ENCODE data around the gene LOXL3.

The LOXL3 gene

GRCh38 chr2:74550231-74550630 is 3.5 kb downstream of the LOXL3 start:
- DNase-seq (ENCODE audit: low spot score): no peak

- DNase-seq (ENCODE audit: low spot score): peak; percentile 18
Measured at GRCh38 chr2:74548900-74549826, 4.6 kb downstream of the LOXL3 start.

- DNase-seq (ENCODE audit: low spot score): no peak
Measured at GRCh38 chr2:74548285-74548899, 5.3 kb downstream of the LOXL3 start.

- DNase-seq (ENCODE audit: low spot score): no peak
Measured at GRCh38 chr2:74546004-74546403, 7.7 kb downstream of the LOXL3 start.

GRCh38 chr2:74544634-74545033 is 9.1 kb downstream of the LOXL3 start:
- no peak for DNase-seq (ENCODE audit: low spot score)

GRCh38 chr2:74542978-74543377 is 10.8 kb downstream of the LOXL3 start:
- no peak for DNase-seq (ENCODE audit: low spot score)

- no peak for DNase-seq (ENCODE audit: low spot score)
Measured at GRCh38 chr2:74540291-74540690, 13.5 kb downstream of the LOXL3 start.

- no peak for DNase-seq (ENCODE audit: low spot score)
Measured at GRCh38 chr2:74538881-74539339, 14.8 kb downstream of the LOXL3 start.

GRCh38 chr2:74537140-74537539 is 16.6 kb downstream of the LOXL3 start:
- no peak for DNase-seq (ENCODE audit: low spot score)

GRCh38 chr2:74536166-74536950 is 17.4 kb downstream of the LOXL3 start:
- DNase-seq (ENCODE audit: low spot score): no peak

- no peak for DNase-seq (ENCODE audit: low spot score)
Measured at GRCh38 chr2:74535440-74535965, 18.2 kb downstream of the LOXL3 start.

GRCh38 chr2:74534411-74534810 is 19.3 kb downstream of the LOXL3 start:
- DNase-seq (ENCODE audit: low spot score): no peak

- no peak for DNase-seq (ENCODE audit: low spot score)
Measured at GRCh38 chr2:74533464-74533863, 20.3 kb downstream of the LOXL3 start.

- DNase-seq (ENCODE audit: low spot score): peak; percentile 79
Measured at GRCh38 chr2:74532222-74532621, 21.5 kb downstream of the LOXL3 start.

- no peak for DNase-seq (ENCODE audit: low spot score)
Measured at GRCh38 chr2:74531666-74532065, 22.1 kb downstream of the LOXL3 start.

GRCh38 chr2:74530239-74531187 is 23.2 kb downstream of the LOXL3 start:
- DNase-seq (ENCODE audit: low spot score): peak; percentile 83

GRCh38 chr2:74529357-74530238 is 24.1 kb downstream of the LOXL3 start, which contains the start of the genes AUP1 and HTRA2:
Gene AUP1, minus strand, starts transcription at chr2:74529706. Its CDS starts 77 bp downstream, at chr2:74529629.
Gene HTRA2, plus strand, starts transcription at chr2:74529933. Its CDS starts 74 bp downstream, at chr2:74530007.
- peak; percentile 91 for DNase-seq (ENCODE audit: low spot score)

- no peak for DNase-seq (ENCODE audit: low spot score)
Measured at GRCh38 chr2:74528600-74529356, 25.0 kb downstream of the LOXL3 start.

- DNase-seq (ENCODE audit: low spot score): no peak
Measured at GRCh38 chr2:74527741-74528140, 26.0 kb downstream of the LOXL3 start.
